Stomach (tissue), 9 donors: ENCODE measurements around the gene METTL24. TPM values are rescaled to one million over a fixed set of nuclear protein-coding genes. Genes with fewer than 3 reads are reported as not detected.

ENCODE experiments used
- DNase-seq, 2 donors: peaks; one replicate each; pipeline versions ENCODE4 v3.0.0 to v3.0.0-alpha.2; 2013 to 2019
- H3K27ac ChIP-seq, 5 donors: fragments of 200-600 bp in 4 of 5; sonication (generic) in 4 of 5; one replicate each; pipeline ENCODE4 v1.5.1; 2013 to 2019; ENCODE audit warnings: mild to moderate bottlenecking in 1 of 5, moderate library complexity in 1 of 5
- H3K27me3 ChIP-seq, 3 donors: fragments of 200-600 bp; sonication (generic); one replicate each; pipeline ENCODE4 v1.5.1; 2017 to 2019; ENCODE audit warnings: mixed run types in 1 of 3
- H3K36me3 ChIP-seq, 4 donors: fragments of 200-600 bp; sonication (generic); 1 replicate in 3 of 4; 2 replicates in 1 of 4; pipeline ENCODE4 v1.5.1; 2016 to 2019
- H3K4me1 ChIP-seq, 4 donors: fragments of 200-600 bp; sonication (generic); one replicate each; pipeline ENCODE4 v1.5.1; 2016 to 2019
- H3K4me3 ChIP-seq, 4 donors: fragments of 200-600 bp; sonication (generic) in 3 of 4; one replicate each; pipeline ENCODE4 v1.5.1; 2016 to 2019; ENCODE audit warnings: mild to moderate bottlenecking in 1 of 4
- H3K9me3 ChIP-seq, 4 donors: fragments of 200-600 bp; sonication (generic); one replicate each; pipeline ENCODE4 v1.5.1; 2016 to 2019
- CTCF ChIP-seq, 7 experiments: fragments of 450-650 bp in 4 of 7; fragments of 200-600 bp in 3 of 7; sonication (generic) in 3 of 7; IDR thresholded peaks; one replicate each; pipeline ENCODE4 v1.5.1; 2016 to 2019; ENCODE audit warnings: antibody characterized with exemption in 7 of 7, control low read depth in 2 of 7, mild to moderate bottlenecking in 1 of 7
- EP300 ChIP-seq: sonication (generic); formaldehyde crosslinking; IDR thresholded peaks from one replicate; pipeline ENCODE4 v1.6.1; 2017; ENCODE audit warnings: antibody characterized with exemption
- POLR2A ChIP-seq, 4 donors: fragments of 450-650 bp; IDR thresholded peaks; one replicate each; pipeline ENCODE4 v1.6.1; 2016; ENCODE audit warnings: antibody characterized with exemption in 4 of 4, control low read depth in 2 of 4, mild to moderate bottlenecking in 1 of 4, moderate library complexity in 1 of 4
- POLR2AphosphoS5 ChIP-seq, 3 donors: sonication (generic); formaldehyde crosslinking; IDR thresholded peaks; one replicate each; pipeline ENCODE4 v1.6.1; 2016; ENCODE audit warnings: antibody characterized with exemption in 3 of 3
- WGBS, 5 donors: extraction: QIAGEN DNeasy Blood & Tissue Kit in 3 of 5; methylation state at CpG; one replicate each; pipeline versions ENCODE4 v1.1.5 to v1.1.7; 2013 to 2018; 5-methylcytosine and 5-hydroxymethylcytosine counted together
- intact Hi-C: fragments of 100-400 bp; cut with DNase I; formaldehyde crosslinking; loops from one replicate; pipeline ENCODE4 v1.15.1; 2023; ENCODE audit warnings: low total_unique reads
- polyA plus RNA-seq, 3 donors: library from polyadenylated mRNA; stranded (reverse); fragments of 200-250 nt; gene quantifications; one replicate each; pipeline ENCODE4 v1.2.3, GENCODE V29; 2013
- total RNA-seq, 5 donors: library from RNA; depleted of rRNA; stranded (reverse); fragments of >200 nt; gene quantifications; one replicate each; pipeline versions ENCODE4 v1.1.0 to v1.2.3, GENCODE V29; 2014 to 2016
- donor health status: healthy with polysubstance abuse.
- donor health status: Bipolar disorder and iron deficiency.
- donor health status: healthy.

The METTL24 gene
- total and polyA plus RNA-seq, 8 donors: 0.55 to 25.8 (median 2.8) TPM; not detected in 1

GRCh38 chr6:110296241-110297025, 61.7 kb downstream of the METTL24 start:
- H3K27ac ChIP-seq: peak overlapping the region in 1 of 5 donors; percentile 53
- peaks cover 0 to 33% (median 12%) of the 10 kb centered on the region in 4 donors for H3K4me1 ChIP-seq
- TF ChIP-seq EP300 (no peak), CTCF (IDR thresholded peaks at IDR 0.05) (no peak), POLR2AphosphoS5 (IDR thresholded peaks at IDR 0.05) (no peak), POLR2A (IDR thresholded peaks at IDR 0.05) (no peak)
- intact Hi-C loops: no loop called here
- H3K27me3 ChIP-seq: no peaks in the 10 kb centered on the region
- no peaks in the 10 kb centered on the region for H3K36me3 ChIP-seq
- peak in 1 of 2 donors; percentile 55 for DNase-seq
- WGBS, 5 donors: 49 to 66% (median 63%) methylated on average over 11 of the region's 11 CpGs
- H3K4me3 ChIP-seq: peak overlapping the region in 2 of 4 donors; percentile 1 to 11
- H3K9me3 ChIP-seq: no peaks in the 10 kb centered on the region

- Histone ChIP-seq H3K4me3 (no peak overlapping the region), H3K9me3 (no peaks in the 10 kb centered on the region), H3K36me3 (no peaks in the 10 kb centered on the region), H3K27me3 (no peaks in the 10 kb centered on the region), H3K4me1 (peaks cover 0 to 29% (median 12%) of the 10 kb centered on the region in 4 donors), H3K27ac (peak overlapping the region in 1 of 5 donors; percentile 53)
- TF ChIP-seq CTCF (IDR thresholded peaks at IDR 0.05): no peak
- TF ChIP-seq POLR2AphosphoS5 (IDR thresholded peaks at IDR 0.05): no peak
- TF ChIP-seq EP300: no peak
- no peak for TF ChIP-seq POLR2A (IDR thresholded peaks at IDR 0.05)
- intact Hi-C loops: no loop called here
- WGBS, 5 donors: 56 to 71% (median 63%) methylated on average over 5 of the region's 5 CpGs
- DNase-seq: no peak
Measured at GRCh38 chr6:110295451-110296165, 62.5 kb downstream of the METTL24 start.

GRCh38 chr6:110287462-110288341, 70.4 kb downstream of the METTL24 start:
- Histone ChIP-seq H3K4me1 (peaks cover 0 to 27% (median 0%) of the 10 kb centered on the region in 4 donors), H3K4me3 (no peak overlapping the region), H3K9me3 (no peaks in the 10 kb centered on the region), H3K36me3 (no peaks in the 10 kb centered on the region), H3K27me3 (no peaks in the 10 kb centered on the region), H3K27ac (peak overlapping the region in 1 of 5 donors; percentile 72)
- intact Hi-C loops: no loop called here
- peak in 1 of 2 donors; percentile 13 for DNase-seq
- no peak for TF ChIP-seq CTCF (IDR thresholded peaks at IDR 0.05)
- no peak for TF ChIP-seq POLR2A (IDR thresholded peaks at IDR 0.05)
- no peak for TF ChIP-seq EP300
- TF ChIP-seq POLR2AphosphoS5 (IDR thresholded peaks at IDR 0.05): no peak
- WGBS, 5 donors: 39 to 62% (median 49%) methylated on average over 8 of the region's 8 CpGs
